Stimulated activated CD8-positive, alpha-beta memory T cell treated with anti-CD3 and anti-CD28 coated beads, Interleukin-15, amount 100 ng/mL, for 48 hours (primary cell): ENCODE results near the gene UBE4A.

ENCODE experiments used
- DNase-seq, 2 donors: peaks; one replicate each; pipeline ENCODE4 v3.0.0-alpha.2; 2020; ENCODE audit warnings: low read depth in 2 of 2

The UBE4A gene

DNA sequence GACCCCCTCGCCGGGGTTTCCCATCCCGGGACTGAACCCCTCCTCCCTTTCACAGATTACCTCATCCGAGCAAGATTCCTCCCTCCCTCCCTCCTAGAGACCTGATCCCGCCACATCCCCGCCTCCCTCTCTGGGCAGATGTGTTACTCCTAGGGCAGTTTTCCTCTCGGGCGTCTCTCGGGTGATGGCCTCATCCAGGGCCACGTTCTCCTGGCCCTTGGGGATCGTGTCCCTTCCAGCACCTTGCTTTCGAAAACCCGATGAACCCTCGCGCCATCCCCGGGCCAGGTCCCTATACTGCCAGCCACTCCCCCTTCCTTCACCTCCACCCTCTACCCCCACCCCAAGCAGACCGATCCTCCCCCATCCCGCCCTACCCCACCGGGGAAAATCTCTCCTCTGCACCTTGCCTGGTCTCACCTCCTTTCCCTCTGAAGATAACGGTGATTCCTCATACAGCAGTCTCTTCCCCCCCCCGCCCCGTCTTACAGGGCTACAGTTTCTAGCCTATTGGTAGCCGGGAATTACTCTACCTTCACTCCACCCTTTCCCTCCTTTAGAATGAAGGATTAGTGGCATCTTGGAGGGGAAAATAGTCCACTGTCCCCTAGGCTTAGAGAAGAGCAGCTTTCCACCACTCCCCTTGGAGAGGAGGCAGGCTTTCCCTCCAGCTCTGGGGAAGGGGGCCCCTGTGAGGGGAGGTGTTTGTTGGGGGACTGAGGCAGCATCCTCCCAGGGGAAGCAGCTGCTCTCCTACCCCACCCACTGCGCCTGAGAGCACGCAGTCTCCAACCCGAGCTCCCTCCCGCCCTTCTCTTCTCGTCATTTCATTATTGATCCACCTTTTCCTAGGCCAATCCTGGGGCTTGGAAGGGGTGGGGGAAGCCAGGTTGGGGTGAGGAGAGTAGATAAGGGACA is 78.1 kb downstream of the UBE4A start:
- no peak for DNase-seq

DNA sequence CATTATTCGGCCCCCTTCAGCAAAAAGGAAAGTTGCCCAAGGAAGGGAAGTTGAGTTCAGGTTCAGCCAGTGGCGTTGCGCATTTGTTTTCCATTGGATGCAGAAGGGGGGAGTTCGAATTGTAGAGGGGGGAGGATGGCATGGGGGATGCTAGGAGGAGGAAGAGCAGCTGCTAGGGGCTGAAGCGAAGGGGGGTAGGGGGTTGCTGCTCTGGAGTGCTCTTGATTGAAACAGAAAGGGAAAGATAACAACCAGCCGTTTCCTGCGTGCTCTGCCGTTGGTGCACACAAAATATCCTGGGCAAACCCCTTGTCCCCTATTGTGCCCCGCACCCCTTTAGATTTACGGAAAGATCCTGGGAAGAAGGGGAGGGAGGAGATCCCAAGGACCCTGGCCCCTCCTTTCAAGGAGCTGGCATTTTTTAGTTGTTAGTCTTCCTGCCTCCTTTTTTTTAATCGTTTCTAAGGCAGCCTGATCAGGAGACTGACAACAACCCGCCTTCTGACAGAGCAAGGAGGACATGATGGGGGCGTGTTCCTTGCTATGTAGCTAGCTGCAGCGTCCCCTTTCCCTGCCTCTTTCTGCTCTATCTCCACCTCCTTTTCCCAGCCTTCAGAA is 79.0 kb downstream of the UBE4A start:
- no peak for DNase-seq

DNA sequence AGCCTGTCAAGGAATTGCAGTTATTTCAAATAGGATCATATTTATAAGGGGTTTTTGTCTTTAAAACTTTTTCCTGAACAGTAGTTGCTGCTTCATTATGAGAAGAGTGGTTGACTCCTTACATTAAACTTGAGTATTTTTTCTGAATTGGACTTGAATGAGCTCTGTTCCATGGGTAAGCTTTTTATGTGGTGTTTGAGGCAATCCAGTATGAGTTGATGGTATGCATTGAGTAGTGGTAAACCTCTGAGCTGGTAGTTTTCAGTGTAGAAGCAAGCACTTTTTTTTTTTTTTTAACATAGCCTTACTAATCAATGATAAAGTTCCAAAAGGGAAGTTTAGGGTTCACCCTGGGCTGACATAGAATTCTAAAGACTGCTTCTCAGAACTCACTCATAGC is 80.2 kb downstream of the UBE4A start:
- DNase-seq = no peak

DNA sequence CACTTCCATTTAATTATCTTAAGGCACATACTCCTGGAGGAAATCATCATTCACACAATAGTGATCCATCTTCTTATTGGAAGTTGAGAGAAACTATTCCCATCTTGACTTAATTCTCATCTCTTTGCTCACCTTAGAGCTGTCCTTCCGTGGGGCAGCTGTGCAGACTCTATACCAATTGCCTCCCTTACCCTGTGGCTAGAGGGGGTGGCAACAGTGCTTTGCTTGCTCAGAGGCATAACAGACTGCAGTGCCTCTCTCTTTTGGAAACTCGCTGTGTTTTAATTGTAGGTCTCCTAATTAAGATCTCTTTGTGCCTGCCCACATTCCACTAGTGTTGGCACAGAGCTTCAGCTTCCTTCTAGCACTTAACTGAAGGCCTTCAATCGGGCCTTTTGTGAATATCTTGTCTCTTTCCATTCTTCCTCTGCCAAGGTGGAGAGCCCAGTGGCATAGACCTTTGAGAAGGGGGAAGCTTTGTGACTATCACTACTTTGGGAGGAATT is 82.4 kb downstream of the UBE4A start:
- no peak for DNase-seq

DNA sequence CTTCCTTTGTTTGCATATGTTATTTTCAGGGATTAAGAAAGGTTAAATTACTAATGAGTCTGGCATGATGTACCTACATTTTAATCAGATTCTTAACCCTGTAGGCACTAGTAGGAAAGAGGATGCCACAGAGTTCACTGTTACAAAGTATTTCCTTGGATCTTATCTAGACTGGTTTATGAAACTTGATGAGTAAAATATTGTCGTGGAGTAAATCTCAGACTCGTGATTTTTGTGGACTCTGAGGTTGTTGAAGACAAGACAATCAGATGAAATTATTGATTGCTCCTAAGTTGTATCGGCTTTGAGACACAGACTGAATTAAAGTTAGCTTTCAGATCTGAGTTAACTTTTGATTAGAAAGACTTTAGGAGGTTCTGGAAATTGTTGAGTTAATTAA is 82.9 kb downstream of the UBE4A start:
- DNase-seq = no peak

DNA sequence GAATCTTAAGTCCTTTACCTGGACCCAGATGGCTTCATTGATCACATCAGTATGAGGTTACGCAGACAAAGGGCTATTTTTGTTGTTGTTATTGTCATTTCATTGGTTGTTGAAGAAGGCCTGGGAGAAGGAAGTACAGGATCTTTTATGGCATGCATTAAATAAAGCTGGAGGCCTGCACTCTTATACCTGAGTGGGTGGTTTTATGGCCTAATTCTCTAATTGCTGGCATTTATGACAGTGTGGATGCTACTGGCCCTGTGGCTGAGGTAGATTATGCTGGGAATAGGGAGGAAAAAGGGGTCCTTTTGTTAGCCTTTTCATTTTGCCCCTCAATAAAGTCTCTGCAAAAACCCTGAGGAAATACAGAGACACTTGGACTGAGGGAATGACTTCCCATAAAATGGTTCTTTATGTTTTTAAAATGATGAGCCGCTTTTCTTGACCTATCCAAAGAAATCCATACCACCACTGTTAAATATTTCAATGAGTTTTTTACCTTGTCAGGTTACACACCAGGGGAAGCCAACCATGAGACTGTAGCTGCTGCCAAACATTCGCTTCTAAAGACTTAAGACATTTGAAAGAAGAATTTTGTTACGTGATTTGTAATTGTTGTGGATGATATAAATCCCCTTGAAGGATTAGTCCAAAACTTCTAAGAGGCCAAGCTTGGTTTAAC is 83.6 kb downstream of the UBE4A start:
- no peak for DNase-seq

DNA sequence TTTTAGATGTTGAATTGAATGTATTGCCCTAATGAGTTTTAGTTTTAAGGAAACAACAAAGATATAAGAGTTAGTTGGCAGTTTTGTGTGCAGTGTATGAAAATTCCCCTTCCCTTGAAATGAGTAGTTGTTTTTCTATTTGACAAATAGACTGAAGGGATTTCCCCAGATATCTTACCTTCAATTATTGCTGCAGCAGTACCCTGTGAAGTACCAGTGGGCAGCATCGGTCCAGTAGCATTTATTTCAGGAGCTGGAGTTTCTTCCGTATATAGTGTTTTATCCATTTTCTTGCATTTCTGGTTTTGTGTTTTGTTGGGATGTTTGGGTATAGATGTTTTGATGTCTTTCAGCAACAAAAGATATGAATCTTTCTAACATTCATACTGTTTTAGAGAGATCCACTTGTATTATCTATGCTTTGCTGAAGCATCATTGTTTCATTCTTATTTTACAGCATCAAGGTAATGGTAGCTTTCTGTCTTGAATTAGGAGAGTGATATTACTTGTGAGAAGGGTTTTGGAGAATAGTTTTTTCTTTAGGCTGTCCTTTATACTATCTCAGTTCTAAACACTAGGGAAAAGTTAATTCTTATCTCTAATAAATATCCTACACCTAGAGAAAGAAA is 84.3 kb downstream of the UBE4A start:
- no peak for DNase-seq

DNA sequence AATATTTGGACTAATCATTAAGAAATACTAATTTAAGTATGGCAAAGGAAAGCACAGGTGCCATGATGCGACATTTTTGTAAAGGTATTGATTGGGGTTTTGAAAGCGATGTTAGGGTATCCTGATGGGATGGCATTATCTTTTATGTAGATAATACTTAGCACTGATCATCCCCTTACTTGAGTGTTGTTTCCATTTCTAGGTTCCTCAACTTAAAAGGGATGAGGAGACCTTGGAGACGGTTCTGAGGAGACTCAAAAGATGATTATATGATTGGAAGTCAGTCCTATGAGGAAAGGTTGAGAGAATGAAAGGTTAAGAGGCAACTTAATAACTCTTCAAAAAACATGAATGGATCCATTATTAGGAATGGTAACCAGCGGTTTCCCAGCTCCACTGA is 88.0 kb downstream of the UBE4A start:
- DNase-seq = no peak

DNA sequence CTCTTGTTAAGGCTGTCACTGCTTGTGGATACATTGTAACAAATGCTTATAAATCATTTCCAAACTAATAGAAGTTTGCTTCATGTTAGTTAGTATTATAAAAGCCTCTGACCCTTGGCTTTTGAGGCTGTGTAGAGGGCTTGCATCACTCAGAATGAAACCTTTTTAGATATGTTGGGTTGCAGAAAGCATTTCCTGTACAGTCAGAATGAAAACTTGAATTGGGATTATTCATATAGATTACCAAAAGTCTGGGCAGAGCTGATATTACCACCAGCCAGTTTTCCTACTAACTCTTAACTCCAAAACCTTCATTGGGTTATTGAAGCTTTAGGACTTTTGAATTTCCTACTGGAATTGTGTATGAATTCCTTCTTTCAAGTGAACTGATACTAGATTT is 88.9 kb downstream of the UBE4A start:
- no peak for DNase-seq
